Transverse colon (tissue), 4 donors: Measurements from ENCODE around the gene RPRD2. TPM values are rescaled to one million over a fixed set of nuclear protein-coding genes. Genes with fewer than 3 reads are reported as not detected.

ENCODE experiments used
- DNase-seq: peaks from one replicate; pipeline ENCODE4 v3.0.0-alpha.2; 2019
- H3K27ac ChIP-seq, 4 donors: fragments of 200-600 bp; sonication (generic); 2 replicates each; pipeline ENCODE4 v1.5.1; 2016 to 2018; ENCODE audit warnings: inconsistent platforms in 4 of 4
- H3K27me3 ChIP-seq: fragments of 200-600 bp; sonication (generic); 2 replicates; pipeline ENCODE4 v1.5.1; 2017; ENCODE audit warnings: inconsistent platforms
- H3K36me3 ChIP-seq, 4 donors: fragments of 200-600 bp; sonication (generic); 2 replicates each; pipeline ENCODE4 v1.5.1; 2017 to 2019; ENCODE audit warnings: inconsistent platforms in 4 of 4
- H3K4me1 ChIP-seq, 4 donors: fragments of 200-600 bp; sonication (generic); 2 replicates each; pipeline ENCODE4 v1.5.1; 2017 to 2020; ENCODE audit warnings: inconsistent platforms in 4 of 4
- H3K4me3 ChIP-seq, 4 donors: fragments of 200-600 bp; sonication (generic); 1 replicate in 1 of 4; 2 replicates in 3 of 4; pipeline versions ENCODE4 v1.5.1 to v1.6.1; 2017 to 2019; ENCODE audit warnings: inconsistent platforms in 4 of 4
- H3K9me3 ChIP-seq, 2 donors: fragments of 200-600 bp; sonication (generic); 2 replicates each; pipeline ENCODE4 v1.5.1; 2017 to 2019; ENCODE audit warnings: inconsistent platforms in 2 of 2
- CTCF ChIP-seq, 5 experiments: fragments of 200-600 bp in 3 of 5; fragments of 450-650 bp in 2 of 5; sonication (generic) in 3 of 5; IDR thresholded peaks; 1 replicate in 2 of 5; 2 replicates in 3 of 5; pipeline ENCODE4 v1.5.1; 2016 to 2017; ENCODE audit warnings: antibody characterized with exemption in 5 of 5, inconsistent platforms in 3 of 5, mild to moderate bottlenecking in 2 of 5, moderate library complexity in 1 of 5
- EP300 ChIP-seq: sonication (generic); formaldehyde crosslinking; IDR thresholded peaks from one replicate; pipeline ENCODE4 v1.6.1; 2017; ENCODE audit warnings: antibody characterized with exemption, low read depth
- POLR2A ChIP-seq: fragments of 450-650 bp; IDR thresholded peaks from one replicate; pipeline ENCODE4 v1.6.1; 2016; ENCODE audit warnings: antibody characterized with exemption, mild to moderate bottlenecking, moderate library complexity
- POLR2AphosphoS5 ChIP-seq, 3 donors: sonication (generic); formaldehyde crosslinking; IDR thresholded peaks; one replicate each; pipeline ENCODE4 v1.6.1; 2016; ENCODE audit warnings: antibody characterized with exemption in 3 of 3
- WGBS, 2 donors: methylation state at CpG; one replicate each; pipeline ENCODE4 v1.1.5; 2018; ENCODE audit warnings: low coverage in 1 of 2; 5-methylcytosine and 5-hydroxymethylcytosine counted together
- in situ Hi-C, 4 donors: fragments of 200-750 bp; cut with MboI; loops; one replicate each; pipeline versions ENCODE4 v1.15.0 to v1.15.1; 2017; ENCODE audit warnings: low sequenced_read_pairs in 3 of 4, low pct_ligation_motif_present in 1 of 4, low pct_unique_long_range_greater_than_20kb in 1 of 4
- intact Hi-C: fragments of 100-400 bp; cut with DNase I; formaldehyde crosslinking; loops from one replicate; pipeline ENCODE4 v1.15.1; 2023; ENCODE audit warnings: low total_unique reads
- total RNA-seq, 4 donors: library from RNA; depleted of rRNA; stranded (reverse); fragments of >200 nt; gene quantifications; one replicate each; pipeline ENCODE4 v1.1.0, GENCODE V29; 2016

The RPRD2 gene
- total RNA-seq, 4 donors from 2014 or later, result 18.7 to 36.4 (median 26.1) TPM

GRCh38 chr1:150511551-150511950 is 147.6 kb downstream of the RPRD2 start:
- Histone ChIP-seq H3K4me1 (peaks cover 6 to 30% (median 15%) of the 10 kb centered on the region in 4 donors), H3K9me3 (no peaks in the 10 kb centered on the region), H3K4me3 (no peak overlapping the region), H3K27ac (no peak overlapping the region), H3K27me3 (no peaks in the 10 kb centered on the region), H3K36me3 (no peaks in the 10 kb centered on the region)
- no peak for TF ChIP-seq CTCF (IDR thresholded peaks at IDR 0.05)
- no peak for TF ChIP-seq EP300
- TF ChIP-seq POLR2A, result no peak
- TF ChIP-seq POLR2AphosphoS5 (IDR thresholded peaks at IDR 0.05), result no peak
- intact Hi-C loops (no loop called here), in situ Hi-C loops (no loop called here)
- no peak for DNase-seq
- 93 to 100% methylated on average over 2 to 12 of the region's 12 CpGs for WGBS, 2 donors

- Histone ChIP-seq H3K9me3 (no peaks in the 10 kb centered on the region), H3K27ac (no peak overlapping the region), H3K4me3 (no peak overlapping the region), H3K4me1 (peaks cover 7 to 36% (median 18%) of the 10 kb centered on the region in 4 donors), H3K36me3 (no peaks in the 10 kb centered on the region), H3K27me3 (no peaks in the 10 kb centered on the region)
- DNase-seq, result no peak
- WGBS, 2 donors, result 80 to 87% methylated on average over 7 to 17 of the region's 17 CpGs
- in situ Hi-C loops (no loop called here), intact Hi-C loops (no loop called here)
- TF ChIP-seq CTCF (IDR thresholded peaks at IDR 0.05) (no peak), POLR2AphosphoS5 (IDR thresholded peaks at IDR 0.05) (no peak), EP300 (no peak), POLR2A (no peak)
Observed at GRCh38 chr1:150511985-150512660, 148.2 kb downstream of the RPRD2 start.

- H3K27ac ChIP-seq, result no peak overlapping the region
- H3K4me1 ChIP-seq, result peaks cover 7 to 38% (median 16%) of the 10 kb centered on the region in 4 donors
- intact Hi-C loops (no loop called here), in situ Hi-C loops (no loop called here)
- TF ChIP-seq CTCF (IDR thresholded peaks at IDR 0.05), result no peak
- TF ChIP-seq POLR2AphosphoS5 (IDR thresholded peaks at IDR 0.05), result no peak
- TF ChIP-seq EP300, result no peak
- TF ChIP-seq POLR2A, result no peak
- no peaks in the 10 kb centered on the region for H3K9me3 ChIP-seq
- H3K36me3 ChIP-seq, result no peaks in the 10 kb centered on the region
- H3K27me3 ChIP-seq, result no peaks in the 10 kb centered on the region
- no peak for DNase-seq
- 50 to 84% methylated on average over 1 to 2 of the region's 2 CpGs for whole genome bisulfite sequencing, 2 donors
- no peak overlapping the region for H3K4me3 ChIP-seq
Observed at GRCh38 chr1:150512846-150513245, 148.9 kb downstream of the RPRD2 start.

- no peak overlapping the region for H3K4me3 ChIP-seq
- no peak overlapping the region for H3K27ac ChIP-seq
- peaks cover 7 to 33% (median 14%) of the 10 kb centered on the region in 4 donors for H3K4me1 ChIP-seq
- no peaks in the 10 kb centered on the region for H3K27me3 ChIP-seq
- WGBS, 2 donors, result 77% methylated on average over 7 of the region's 7 CpGs; no CpG with 5 or more reads in 1 of the 2 donors
- no peaks in the 10 kb centered on the region for H3K9me3 ChIP-seq
- no peaks in the 10 kb centered on the region for H3K36me3 ChIP-seq
- in situ Hi-C loops, result no loop called here
- no peak for TF ChIP-seq POLR2AphosphoS5 (IDR thresholded peaks at IDR 0.05)
- TF ChIP-seq EP300, result no peak
- no peak for TF ChIP-seq CTCF (IDR thresholded peaks at IDR 0.05)
- no peak for TF ChIP-seq POLR2A
- intact Hi-C loops, result no loop called here
- no peak for DNase-seq
Observed at GRCh38 chr1:150513351-150513791, 149.4 kb downstream of the RPRD2 start.
